Stimulated activated naive CD8-positive, alpha-beta T cell treated with anti-CD3 and anti-CD28 coated beads, Interleukin-15, amount 100 ng/mL, for 72 hours (primary cell): ENCODE data around the gene JAZF1.

Experiments used
- ATAC-seq: fragments of 150-1000 bp; cut with Tn5 transposase; 2 replicates; pipeline ENCODE4 v1.10.0; 2021; ENCODE audit warnings: mild to moderate bottlenecking, moderate library complexity
- DNase-seq, 2 donors: peaks; one replicate each; pipeline ENCODE4 v3.0.0; 2021 to 2022
- H3K27ac Mint-ChIP-seq, 2 donors: one replicate each; pipeline ENCODE4 v1.8.0; 2022; ENCODE audit warnings: mild to moderate bottlenecking in 2 of 2, mixed read lengths in 2 of 2, moderate library complexity in 2 of 2
- H3K27me3 Mint-ChIP-seq: one replicate; pipeline ENCODE4 v1.8.0; 2022; ENCODE audit warnings: mixed read lengths
- H3K4me1 Mint-ChIP-seq: one replicate; pipeline ENCODE4 v1.8.0; 2022; ENCODE audit warnings: mild to moderate bottlenecking, mixed read lengths
- H3K4me3 Mint-ChIP-seq, 2 donors: one replicate each; pipeline ENCODE4 v1.8.0; 2022; ENCODE audit warnings: mild to moderate bottlenecking in 2 of 2, mixed read lengths in 2 of 2, moderate library complexity in 1 of 2
- H3K9me3 Mint-ChIP-seq, 2 donors: one replicate each; pipeline ENCODE4 v1.8.0; 2022; ENCODE audit warnings: mixed read lengths in 2 of 2

The JAZF1 gene

GRCh38 chr7:28046035-28046434 is 134.6 kb downstream of the JAZF1 start:
- no peak overlapping the region for H3K4me3 Mint-ChIP-seq
- DNase-seq (no peak), ATAC-seq (no peak)
- no peaks in the 10 kb centered on the region for H3K27me3 Mint-ChIP-seq
- H3K9me3 Mint-ChIP-seq, result peaks cover 3 to 7% of the 10 kb centered on the region in 2 donors
- no peak overlapping the region for H3K27ac Mint-ChIP-seq
- H3K4me1 Mint-ChIP-seq, result peaks cover 8% of the 10 kb centered on the region

GRCh38 chr7:28045592-28045991 is 135.0 kb downstream of the JAZF1 start:
- H3K27me3 Mint-ChIP-seq, result no peaks in the 10 kb centered on the region
- DNase-seq (no peak), ATAC-seq (no peak)
- peak overlapping the region in 1 of 2 donors; percentile 16 for H3K27ac Mint-ChIP-seq
- no peak overlapping the region for H3K4me3 Mint-ChIP-seq
- H3K9me3 Mint-ChIP-seq, result peaks cover 3 to 7% of the 10 kb centered on the region in 2 donors
- H3K4me1 Mint-ChIP-seq, result peaks cover 8% of the 10 kb centered on the region

DNA sequence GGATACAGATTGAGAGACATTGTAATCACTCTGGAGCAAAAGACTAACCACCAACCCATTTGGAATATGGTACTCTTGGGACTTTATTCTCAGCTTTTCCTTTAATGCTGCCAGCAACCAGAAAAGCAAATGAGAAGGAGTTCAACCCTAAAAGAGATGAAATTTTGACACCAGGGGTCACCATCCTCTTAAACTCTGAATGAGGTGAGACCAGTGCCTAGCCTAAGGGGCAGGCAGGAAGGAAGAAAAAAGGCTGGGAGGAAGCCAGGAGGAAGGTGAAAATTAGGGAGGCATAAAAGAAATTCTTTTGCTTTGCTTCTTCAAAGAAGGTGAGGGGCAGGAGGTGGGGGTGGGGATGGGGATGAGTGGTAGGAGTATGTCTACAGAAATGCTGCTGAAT is 135.8 kb downstream of the JAZF1 start:
- peaks cover 3 to 7% of the 10 kb centered on the region in 2 donors for H3K9me3 Mint-ChIP-seq
- ATAC-seq, result no peak
- H3K4me3 Mint-ChIP-seq, result no peak overlapping the region
- H3K27ac Mint-ChIP-seq, result no peak overlapping the region
- DNase-seq, result no peak
- H3K27me3 Mint-ChIP-seq, result no peaks in the 10 kb centered on the region
- peaks cover 8% of the 10 kb centered on the region for H3K4me1 Mint-ChIP-seq

GRCh38 chr7:28042721-28043120 is 137.9 kb downstream of the JAZF1 start:
- no peaks in the 10 kb centered on the region for H3K27me3 Mint-ChIP-seq
- H3K9me3 Mint-ChIP-seq, result peaks cover 3 to 7% of the 10 kb centered on the region in 2 donors
- no peak overlapping the region for H3K4me3 Mint-ChIP-seq
- H3K27ac Mint-ChIP-seq, result no peak overlapping the region
- ATAC-seq, result peak; percentile 23
- peaks cover 11% of the 10 kb centered on the region for H3K4me1 Mint-ChIP-seq
- no peak for DNase-seq

- DNase-seq, result no peak
- H3K4me3 Mint-ChIP-seq, result peak overlapping the region in 1 of 2 donors; percentile 30
- peak; percentile 59 for ATAC-seq
- peaks cover 3 to 7% of the 10 kb centered on the region in 2 donors for H3K9me3 Mint-ChIP-seq
- H3K4me1 Mint-ChIP-seq, result peaks cover 21% of the 10 kb centered on the region
- no peaks in the 10 kb centered on the region for H3K27me3 Mint-ChIP-seq
- peak overlapping the region in 1 of 2 donors; percentile 39 for H3K27ac Mint-ChIP-seq
Observed at GRCh38 chr7:28041508-28042314, 138.9 kb downstream of the JAZF1 start.

DNA sequence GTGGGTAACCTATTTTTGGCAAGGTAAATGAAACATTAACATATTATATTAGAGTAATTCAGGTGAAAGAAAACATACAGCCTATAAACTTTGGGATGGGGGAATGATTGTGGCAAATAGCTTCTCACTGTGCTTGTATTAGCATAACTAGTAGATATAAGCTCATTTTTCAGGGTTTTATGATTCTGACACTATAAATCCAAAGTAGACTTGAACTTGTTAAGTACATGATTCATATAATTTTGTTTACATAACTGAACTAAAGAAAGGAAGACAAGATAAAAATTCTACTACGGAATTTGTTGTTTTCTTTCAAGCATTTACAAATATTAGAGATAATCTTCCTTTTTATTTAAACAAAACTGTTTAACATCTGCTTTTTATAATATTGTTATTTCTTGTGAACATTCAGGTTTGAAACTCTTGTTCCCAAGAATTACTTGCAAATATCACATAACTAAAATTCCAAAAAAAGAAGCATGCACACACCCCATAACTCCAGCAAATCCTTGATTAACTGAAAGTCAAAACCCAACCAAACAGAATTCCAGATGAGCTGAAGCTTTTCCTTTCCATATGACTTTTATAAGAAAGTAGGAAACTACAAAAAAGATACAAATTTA is 142.3 kb downstream of the JAZF1 start:
- Mint-ChIP-seq H3K27me3 (no peaks in the 10 kb centered on the region), H3K4me3 (no peak overlapping the region), H3K9me3 (peaks cover 3 to 7% of the 10 kb centered on the region in 2 donors), H3K27ac (no peak overlapping the region), H3K4me1 (peaks cover 37% of the 10 kb centered on the region)
- DNase-seq, result no peak
- no peak for ATAC-seq

- H3K4me3 Mint-ChIP-seq, result no peak overlapping the region
Observed at GRCh38 chr7:28037220-28038010, 143.2 kb downstream of the JAZF1 start.

GRCh38 chr7:28036696-28037095 is 143.9 kb downstream of the JAZF1 start:
- Mint-ChIP-seq H3K4me3 (no peak overlapping the region), H3K27me3 (no peaks in the 10 kb centered on the region), H3K9me3 (peaks cover under 1 to 2% of the 10 kb centered on the region in 2 donors), H3K4me1 (peaks cover 31% of the 10 kb centered on the region), H3K27ac (no peak overlapping the region)
- no peak for ATAC-seq
- no peak for DNase-seq

More at GRCh38 chr7:28037220-28038010, 143.2 kb downstream of the JAZF1 start:
- H3K27me3 Mint-ChIP-seq, result no peaks in the 10 kb centered on the region
- H3K27ac Mint-ChIP-seq, result peak overlapping the region in 1 of 2 donors; percentile 43
- peak; percentile 7 to 13 for DNase-seq
- peak; percentile 96 for ATAC-seq
- peaks cover 3 to 7% of the 10 kb centered on the region in 2 donors for H3K9me3 Mint-ChIP-seq
- peaks cover 37% of the 10 kb centered on the region for H3K4me1 Mint-ChIP-seq

DNA sequence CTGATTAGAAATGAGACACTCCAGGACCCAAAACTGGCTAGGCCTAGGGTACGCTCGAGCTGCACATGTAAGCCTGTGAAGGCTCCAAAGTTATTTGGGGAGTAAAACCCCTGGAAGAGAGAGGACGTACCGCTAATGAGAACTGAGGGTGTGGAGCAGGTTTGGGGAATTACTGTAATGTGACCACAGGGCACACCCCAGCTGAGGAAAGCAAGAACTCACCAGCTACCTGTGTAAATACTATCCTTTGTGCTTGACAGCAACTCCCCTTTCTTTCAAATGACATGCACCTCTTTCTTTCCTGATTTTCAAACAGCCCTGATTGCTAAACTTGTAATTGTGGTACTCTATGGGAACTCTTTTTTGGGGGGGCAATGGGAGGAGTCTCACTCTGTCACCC is 147.2 kb downstream of the JAZF1 start:
- no peak overlapping the region for H3K27ac Mint-ChIP-seq
- H3K9me3 Mint-ChIP-seq, result no peaks in the 10 kb centered on the region
- DNase-seq, result no peak
- peaks cover 30% of the 10 kb centered on the region for H3K4me1 Mint-ChIP-seq
- no peak for ATAC-seq
- H3K27me3 Mint-ChIP-seq, result no peaks in the 10 kb centered on the region
- no peak overlapping the region for H3K4me3 Mint-ChIP-seq

GRCh38 chr7:28032738-28033380 is 147.7 kb downstream of the JAZF1 start:
- Mint-ChIP-seq H3K27me3 (no peaks in the 10 kb centered on the region), H3K4me3 (no peak overlapping the region), H3K4me1 (peaks cover 28% of the 10 kb centered on the region), H3K9me3 (no peaks in the 10 kb centered on the region), H3K27ac (no peak overlapping the region)
- ATAC-seq, result no peak
- DNase-seq, result no peak

GRCh38 chr7:28029051-28029450 is 151.5 kb downstream of the JAZF1 start:
- Mint-ChIP-seq H3K27ac (no peak overlapping the region), H3K4me3 (no peak overlapping the region), H3K9me3 (no peaks in the 10 kb centered on the region), H3K27me3 (no peaks in the 10 kb centered on the region), H3K4me1 (peaks cover 17% of the 10 kb centered on the region)
- ATAC-seq (no peak), DNase-seq (no peak)

DNA sequence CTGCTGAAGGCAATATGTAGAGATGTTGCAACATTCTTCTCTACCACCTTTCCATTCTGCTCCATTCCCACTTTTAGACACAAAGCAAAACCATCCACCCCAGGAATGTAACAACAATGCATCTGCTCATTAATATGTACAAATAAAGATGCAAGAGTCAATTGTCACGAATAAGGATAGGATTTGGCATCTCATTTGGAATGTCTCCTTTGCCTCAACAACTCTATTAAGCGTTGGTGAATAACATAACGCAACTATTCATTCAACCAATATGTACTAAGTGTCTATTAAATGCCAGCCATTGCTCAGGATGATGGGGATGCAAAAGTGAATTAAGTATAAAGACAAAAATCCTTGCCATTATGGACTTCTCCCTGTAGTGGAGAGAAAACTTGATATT is 152.1 kb downstream of the JAZF1 start:
- ATAC-seq (no peak), DNase-seq (no peak)
- H3K4me3 Mint-ChIP-seq, result no peak overlapping the region
- no peaks in the 10 kb centered on the region for H3K9me3 Mint-ChIP-seq
- H3K27me3 Mint-ChIP-seq, result no peaks in the 10 kb centered on the region
- peaks cover 11% of the 10 kb centered on the region for H3K4me1 Mint-ChIP-seq
- H3K27ac Mint-ChIP-seq, result no peak overlapping the region

GRCh38 chr7:28026237-28026636 is 154.4 kb downstream of the JAZF1 start:
- no peak for DNase-seq
- no peak for ATAC-seq
- H3K27me3 Mint-ChIP-seq, result no peaks in the 10 kb centered on the region
- H3K9me3 Mint-ChIP-seq, result no peaks in the 10 kb centered on the region
- peaks cover 11% of the 10 kb centered on the region for H3K4me1 Mint-ChIP-seq
- no peak overlapping the region for H3K27ac Mint-ChIP-seq
- H3K4me3 Mint-ChIP-seq, result no peak overlapping the region

GRCh38 chr7:28024786-28025334 is 155.7 kb downstream of the JAZF1 start:
- Mint-ChIP-seq H3K4me1 (peaks cover 18% of the 10 kb centered on the region), H3K27ac (peak overlapping the region in 1 of 2 donors; percentile 21), H3K4me3 (no peak overlapping the region), H3K9me3 (no peaks in the 10 kb centered on the region), H3K27me3 (no peaks in the 10 kb centered on the region)
- DNase-seq, result no peak
- ATAC-seq, result no peak

- H3K27ac Mint-ChIP-seq, result no peak overlapping the region
- ATAC-seq (peak; percentile 73), DNase-seq (peak; percentile 29 to 39)
- H3K9me3 Mint-ChIP-seq, result no peaks in the 10 kb centered on the region
- H3K4me1 Mint-ChIP-seq, result peaks cover 23% of the 10 kb centered on the region
- H3K27me3 Mint-ChIP-seq, result no peaks in the 10 kb centered on the region
- no peak overlapping the region for H3K4me3 Mint-ChIP-seq
Observed at GRCh38 chr7:28020302-28020940, 160.2 kb downstream of the JAZF1 start.
